AG10803 (cell line): ENCODE results near the gene HSDL1.
A peak's percentile ranks its signal among the peaks of the same experiment; 100 is the strongest.

Experiments used
- DNase-seq: peaks from one replicate; pipeline ENCODE4 v3.0.0; 2010; ENCODE audit warnings: low read depth
- H3K4me3 ChIP-seq: 2 replicates; pipeline ENCODE4 v1.5.1; 2011; ENCODE audit warnings: mild to moderate bottlenecking, low read length, control low read depth
- CTCF ChIP-seq: conservative IDR thresholded peaks from 2 replicates; pipeline ENCODE4 v1.5.1; 2011; ENCODE audit warnings: mild to moderate bottlenecking, low read length, control low read depth, inconsistent platforms

HSDL1 gene

GRCh38 chr16:84161037-84161436, 16.1 kb upstream of the HSDL1 start:
- DNase-seq, result no peak
- TF ChIP-seq CTCF, result no peak

GRCh38 chr16:84159800-84160199, 14.8 kb upstream of the HSDL1 start:
- DNase-seq, result no peak
- H3K4me3 ChIP-seq, result no peak overlapping the region

More at GRCh38 chr16:84161037-84161436, 16.1 kb upstream of the HSDL1 start:
- H3K4me3 ChIP-seq, result no peak overlapping the region

GRCh38 chr16:84159007-84159406, 14.0 kb upstream of the HSDL1 start:
- H3K4me3 ChIP-seq, result no peak overlapping the region
- no peak for TF ChIP-seq CTCF

More at GRCh38 chr16:84159800-84160199, 14.8 kb upstream of the HSDL1 start:
- no peak for TF ChIP-seq CTCF

GRCh38 chr16:84156342-84156784, 11.4 kb upstream of the HSDL1 start:
- DNase-seq, result peak; percentile 29
- H3K4me3 ChIP-seq, result no peak overlapping the region
- TF ChIP-seq CTCF, result peak; percentile 34

More at GRCh38 chr16:84159007-84159406, 14.0 kb upstream of the HSDL1 start:
- no peak for DNase-seq

- no peak overlapping the region for H3K4me3 ChIP-seq
- DNase-seq, result no peak
- no peak for TF ChIP-seq CTCF
Measured at GRCh38 chr16:84155771-84156170, 10.8 kb upstream of the HSDL1 start.

GRCh38 chr16:84155226-84155625, 10.2 kb upstream of the HSDL1 start:
- TF ChIP-seq CTCF, result no peak

GRCh38 chr16:84153660-84154214, 8.8 kb upstream of the HSDL1 start:
- no peak overlapping the region for H3K4me3 ChIP-seq
- DNase-seq, result no peak
- TF ChIP-seq CTCF, result no peak

More at GRCh38 chr16:84155226-84155625, 10.2 kb upstream of the HSDL1 start:
- H3K4me3 ChIP-seq, result no peak overlapping the region
- DNase-seq, result no peak
